Cerebellar nuclear complex (tissue), 1 donor: Measurements from ENCODE around the gene P2RY14.

Experiments
- DNase-seq, 2 experiments: peaks; one replicate each; lab custom pipeline; 2025; lab: John Stamatoyannopoulos, UW

The P2RY14 gene

DNA sequence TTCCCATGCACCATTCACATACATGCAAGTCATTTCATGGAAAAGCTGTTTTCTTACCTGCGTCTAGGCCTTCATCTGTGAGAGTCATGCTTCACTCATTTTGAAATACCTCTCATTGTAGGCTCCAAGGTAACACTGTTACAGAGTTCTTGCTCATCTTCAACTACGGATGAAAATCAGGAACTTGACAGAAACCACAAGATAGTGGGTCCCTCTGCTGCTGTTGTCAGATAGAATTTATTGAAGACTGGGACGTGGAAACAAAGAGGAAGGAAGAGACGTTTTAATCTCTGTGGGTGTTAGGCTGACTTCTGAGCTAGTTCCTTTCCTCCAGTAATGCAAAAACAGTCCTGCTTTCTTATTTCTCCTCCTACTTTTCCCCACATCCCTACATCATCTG lies at the start of gene P2RY14:
Gene P2RY14, minus strand, starts transcription at position 313 of the 400 bp plus-strand sequence. CDS start 64,226 bp downstream, outside the sequence.
- DNase-seq, result no peak

DNA sequence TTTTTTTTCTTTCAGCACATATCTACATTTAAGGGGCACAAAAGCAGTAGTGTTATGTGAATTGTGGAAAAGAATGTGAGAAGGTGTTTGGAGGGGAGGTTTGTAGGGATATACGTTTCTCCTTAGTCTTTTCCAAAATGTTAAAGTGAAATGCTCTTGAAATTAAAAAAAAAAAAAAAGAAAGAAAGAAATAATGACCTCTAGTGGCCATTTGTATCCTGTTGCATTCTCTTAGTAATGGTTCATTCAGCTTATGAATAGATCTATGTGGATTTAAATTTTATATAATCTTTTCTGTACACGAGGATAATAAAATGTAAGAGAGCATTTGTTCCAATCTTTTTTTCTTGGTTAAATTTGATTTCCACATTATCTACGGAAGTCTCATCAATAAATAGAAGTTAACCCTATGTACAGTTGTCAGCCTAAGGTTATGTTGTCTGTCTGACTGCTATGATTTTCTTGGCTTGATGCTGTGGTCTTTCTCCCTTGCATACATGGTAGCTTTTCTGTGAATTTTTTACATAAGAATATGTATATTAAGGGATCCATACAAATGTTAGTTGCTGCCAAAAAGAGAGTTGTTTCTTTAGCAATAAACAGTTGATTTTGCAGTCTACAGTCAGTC lies 49.3 kb upstream of the P2RY14 start:
- DNase-seq, result no peak

DNA sequence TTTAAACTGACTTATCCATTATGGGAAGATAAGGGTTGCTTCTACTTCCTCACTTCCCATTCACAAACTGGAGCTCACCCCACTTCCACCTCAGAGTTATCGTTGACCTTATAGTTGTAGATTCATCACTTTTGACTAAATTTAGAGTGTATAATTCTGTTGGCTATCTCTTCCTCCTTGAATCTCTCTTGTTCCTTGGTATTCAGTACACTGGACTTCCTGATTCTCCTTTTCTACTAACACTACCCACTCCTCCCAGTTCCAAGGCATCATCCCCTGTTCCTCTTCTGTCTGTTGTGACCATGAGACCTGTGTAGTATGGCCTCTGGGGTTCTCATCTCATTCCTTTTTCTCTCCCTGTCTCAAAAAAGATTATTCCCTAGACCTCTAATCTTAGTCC lies 44.2 kb upstream of the P2RY14 start:
- no peak for DNase-seq

DNA sequence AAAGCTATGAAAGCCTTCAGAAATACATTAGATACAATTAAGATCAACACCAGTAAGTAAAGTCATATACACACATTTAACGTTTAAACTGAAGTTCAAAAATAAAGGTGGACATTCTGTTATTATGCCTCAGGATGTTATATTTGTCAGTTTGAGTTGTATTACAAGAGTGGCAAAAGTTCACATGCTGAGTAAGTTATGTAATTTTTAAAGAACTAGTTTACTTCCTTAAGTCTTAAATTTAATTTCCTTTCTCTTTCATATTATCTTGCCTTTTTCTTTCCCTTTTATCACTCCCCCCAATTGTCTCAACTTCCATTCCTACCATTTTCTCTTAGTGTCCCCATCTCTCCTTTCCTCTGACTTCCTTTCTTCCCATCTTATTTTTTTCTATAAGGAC lies 43.2 kb upstream of the P2RY14 start:
- no peak for DNase-seq

DNA sequence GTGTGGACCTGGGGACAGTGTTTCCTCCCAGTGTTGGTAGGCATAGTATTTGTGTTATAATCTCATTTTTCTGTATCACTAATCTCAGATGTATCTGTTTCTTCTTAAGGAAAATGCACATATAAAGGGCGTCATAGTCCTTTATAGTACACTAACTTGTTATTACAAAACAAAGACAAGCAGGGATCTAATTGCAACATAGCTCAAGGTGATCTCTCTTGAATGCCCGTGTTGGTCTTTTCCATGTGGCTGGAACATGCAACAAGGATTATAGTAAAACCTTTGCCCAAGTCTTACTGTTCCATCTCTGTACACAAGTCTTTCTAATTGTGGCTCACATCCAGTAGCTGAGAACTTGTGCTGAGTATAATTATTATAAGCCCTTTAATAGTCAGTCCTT lies 41.8 kb upstream of the P2RY14 start:
- DNase-seq, result no peak

DNA sequence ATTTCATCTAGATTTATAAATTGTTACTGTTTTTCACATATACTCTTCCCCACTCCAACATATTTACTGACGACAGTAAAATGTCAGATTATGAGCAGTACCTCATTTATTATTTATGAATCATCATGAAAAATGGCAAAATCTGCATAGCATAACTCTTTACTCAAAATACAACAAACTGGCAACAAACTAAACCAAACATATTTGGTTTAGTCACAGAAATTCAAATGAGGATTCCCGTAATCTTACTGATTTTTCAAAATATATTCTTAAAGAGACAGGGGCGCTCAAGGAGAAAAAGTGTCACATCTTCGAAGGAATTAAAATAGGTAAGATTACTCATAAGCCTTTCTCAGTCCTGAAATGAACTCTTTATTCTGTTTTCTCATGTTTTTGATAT lies 41.3 kb upstream of the P2RY14 start:
- DNase-seq, result no peak

DNA sequence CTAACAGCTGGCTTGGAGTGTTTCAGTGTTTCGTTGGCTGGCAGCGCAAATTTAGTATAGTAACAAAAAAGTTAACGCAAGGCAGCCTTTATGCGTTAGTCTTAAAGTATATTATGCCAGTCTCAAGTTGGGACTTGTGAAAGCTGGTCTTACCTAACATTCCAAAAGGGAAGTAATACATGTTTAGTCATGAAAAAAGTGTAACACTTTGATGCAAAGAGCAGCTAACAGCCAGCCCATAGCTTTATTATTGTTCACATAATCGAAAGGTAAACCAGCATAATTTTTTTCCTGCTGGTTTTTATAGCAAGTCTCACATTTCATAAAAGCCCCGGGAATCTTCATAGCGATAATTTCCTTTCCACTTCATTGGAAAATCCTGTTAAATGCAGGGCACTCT lies 40.6 kb upstream of the P2RY14 start:
- no peak for DNase-seq

DNA sequence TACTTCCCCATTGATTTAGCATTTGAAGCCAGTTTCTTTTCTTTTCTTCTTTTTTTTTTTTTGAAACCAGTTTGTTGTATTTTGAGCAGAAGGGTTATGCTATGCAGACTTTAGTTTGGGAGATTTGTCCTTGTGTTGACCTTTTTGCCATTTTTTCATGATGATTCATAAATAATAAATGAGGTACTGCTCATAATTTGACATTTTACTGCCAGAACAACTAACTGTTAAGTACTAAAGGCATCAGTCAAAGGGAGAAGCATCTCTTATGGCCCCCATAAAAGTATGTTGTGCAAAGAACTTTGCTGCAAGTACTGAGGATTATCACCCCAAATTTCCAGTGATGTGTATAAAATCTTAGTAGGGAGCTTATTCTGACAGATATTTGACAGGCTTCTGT lies 40.0 kb upstream of the P2RY14 start:
- DNase-seq, result no peak

DNA sequence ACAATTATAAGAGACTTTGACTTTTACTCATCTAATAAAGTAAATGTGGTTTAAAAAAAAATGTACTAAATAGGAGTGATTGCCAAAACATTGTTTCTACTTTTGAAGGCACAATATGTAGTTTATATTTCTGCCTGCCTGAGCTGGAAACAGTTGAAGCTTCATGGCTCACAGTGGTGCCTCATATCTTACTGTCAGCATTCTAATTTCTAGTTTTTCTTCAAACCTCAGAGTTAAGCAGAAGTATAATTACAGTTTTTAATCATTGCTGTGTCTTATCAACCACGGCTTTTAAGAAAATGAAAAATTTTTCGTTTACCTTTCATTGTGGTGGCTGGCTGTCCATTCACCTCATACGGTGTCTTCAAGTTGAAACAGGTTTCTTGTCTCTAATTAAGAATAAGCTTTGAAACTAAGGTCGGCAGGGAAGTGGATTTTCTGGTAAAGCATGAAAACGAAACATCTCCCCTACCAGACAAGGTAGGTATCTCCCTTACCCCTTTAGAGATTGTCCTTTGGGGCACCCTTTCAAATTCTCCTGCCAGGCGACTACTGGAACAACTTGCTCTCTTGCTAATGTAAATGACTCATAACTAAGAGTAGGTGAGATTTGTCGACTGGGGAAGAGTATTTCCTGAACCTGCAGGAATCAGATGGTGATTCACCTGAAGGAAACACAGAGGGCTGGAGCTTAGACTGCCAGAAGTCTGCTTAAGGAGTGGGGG lies 38.1 kb upstream of the P2RY14 start, which contains the start of gene GPR87:
Gene GPR87, minus strand, starts transcription at position 554 of the 725 bp plus-strand sequence. CDS start 16,720 bp downstream, outside the sequence.
- no peak for DNase-seq

DNA sequence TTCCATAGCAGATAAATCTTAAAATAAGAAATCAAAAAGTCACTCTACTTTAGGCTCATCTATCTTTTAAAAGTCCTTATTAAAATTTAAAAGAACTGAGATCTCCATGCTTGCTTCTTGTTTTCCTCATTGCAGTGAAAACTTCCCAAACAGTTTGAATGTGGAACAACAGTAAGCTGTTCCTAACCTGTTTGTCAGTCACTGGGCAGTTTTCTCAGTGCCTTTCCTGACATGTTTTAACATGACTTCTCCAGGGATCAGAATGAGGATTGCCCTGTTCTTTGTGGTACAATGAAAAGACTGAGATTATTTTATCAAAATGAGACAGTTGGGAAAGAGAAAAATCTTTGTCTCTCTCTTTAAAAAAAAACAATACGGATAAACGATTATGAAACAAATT lies 37.5 kb upstream of the P2RY14 start:
- DNase-seq, result no peak

DNA sequence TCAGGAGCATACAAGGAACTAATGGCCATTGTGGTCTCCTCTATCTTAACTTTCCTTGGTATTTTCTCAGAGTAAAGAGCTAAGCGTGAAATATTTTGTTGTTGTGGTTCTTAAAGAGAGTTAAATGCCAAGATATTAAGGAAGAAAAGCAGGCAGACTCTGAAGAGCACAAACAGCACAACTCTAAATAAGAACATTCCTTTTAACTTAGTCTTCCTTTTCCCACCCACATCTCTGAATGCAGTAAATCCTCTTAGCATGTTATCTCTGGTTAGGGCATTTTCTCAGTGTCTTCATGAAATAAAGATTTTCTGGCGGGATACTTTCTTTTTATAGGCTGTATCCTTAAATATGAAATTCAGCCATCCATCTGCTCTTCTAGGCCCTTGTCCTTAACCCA lies 36.8 kb upstream of the P2RY14 start:
- DNase-seq, result no peak

DNA sequence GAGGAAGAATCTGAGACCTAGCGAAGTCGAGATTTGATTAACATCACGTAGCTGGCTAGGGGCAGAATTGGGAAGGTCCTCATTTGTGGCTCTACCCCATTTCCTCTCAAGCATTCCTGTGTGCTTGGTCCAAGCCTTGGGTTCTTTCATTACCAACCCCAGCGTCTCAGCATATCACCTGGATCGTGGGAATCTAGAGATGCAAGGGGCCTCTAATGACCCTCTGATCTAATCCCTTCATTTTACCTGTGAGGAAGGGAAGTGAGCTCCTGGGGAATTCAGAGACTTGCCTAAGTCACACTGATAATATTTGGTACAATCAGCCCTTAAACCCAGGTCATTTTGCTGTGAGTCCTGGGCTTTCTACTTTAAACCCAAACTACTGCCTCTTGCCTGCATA lies 36.3 kb upstream of the P2RY14 start:
- no peak for DNase-seq

DNA sequence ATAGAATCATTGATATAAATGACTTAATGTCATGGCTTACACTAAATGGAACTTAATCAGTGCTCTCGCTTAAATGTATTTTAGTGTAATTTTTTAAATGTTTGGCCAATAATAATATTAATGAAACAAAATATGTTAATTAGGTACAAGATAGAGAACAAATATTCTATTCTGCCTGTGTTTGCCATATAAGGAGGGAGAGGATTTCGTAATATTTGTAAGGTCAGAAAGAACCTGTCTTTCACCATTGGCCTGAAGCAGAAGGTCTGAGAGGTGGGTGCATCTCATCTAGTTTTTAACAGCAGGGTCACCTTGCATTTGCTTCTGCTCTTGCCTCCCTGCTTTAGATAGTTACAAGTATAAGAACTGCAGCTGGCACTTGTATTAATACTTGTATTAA lies 35.8 kb upstream of the P2RY14 start:
- DNase-seq, result no peak

DNA sequence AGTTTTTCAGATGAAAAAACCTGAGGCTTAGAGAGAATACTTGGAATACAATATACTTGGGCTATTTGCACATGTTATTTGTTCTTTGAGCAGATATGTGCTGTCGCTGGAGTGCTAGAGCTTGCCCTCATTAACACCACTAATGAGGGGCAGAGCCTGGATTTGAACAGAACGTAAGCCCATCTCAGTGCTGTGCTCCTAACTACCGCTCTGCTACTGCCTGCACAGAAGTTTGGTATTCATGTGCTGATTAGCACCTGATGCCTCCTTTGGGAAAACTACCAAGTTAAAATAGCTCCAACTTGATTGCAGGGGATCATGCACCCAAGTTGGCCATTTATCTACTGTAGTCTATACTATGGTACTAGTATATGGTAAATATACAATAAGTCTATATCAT lies 34.6 kb upstream of the P2RY14 start:
- no peak for DNase-seq

DNA sequence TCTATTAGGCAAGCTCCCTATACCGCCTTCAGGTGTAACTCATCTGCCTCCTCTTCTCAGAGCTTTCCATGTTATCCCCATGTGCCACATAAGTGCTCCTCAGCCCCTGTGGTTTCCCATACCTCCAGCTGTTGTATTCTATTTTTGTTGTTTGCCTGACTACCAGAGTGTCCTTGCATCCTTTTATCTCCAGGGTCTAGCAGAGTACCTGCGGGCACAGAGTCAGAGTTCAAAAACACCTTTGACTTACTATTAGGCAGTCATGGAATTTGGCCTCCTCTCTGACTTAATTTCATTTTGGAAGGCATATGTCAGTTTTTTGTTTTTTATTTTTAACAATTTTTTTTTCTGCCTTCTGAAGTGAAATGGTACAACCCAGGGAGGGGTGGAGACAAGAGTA lies 31.2 kb upstream of the P2RY14 start:
- no peak for DNase-seq

DNA sequence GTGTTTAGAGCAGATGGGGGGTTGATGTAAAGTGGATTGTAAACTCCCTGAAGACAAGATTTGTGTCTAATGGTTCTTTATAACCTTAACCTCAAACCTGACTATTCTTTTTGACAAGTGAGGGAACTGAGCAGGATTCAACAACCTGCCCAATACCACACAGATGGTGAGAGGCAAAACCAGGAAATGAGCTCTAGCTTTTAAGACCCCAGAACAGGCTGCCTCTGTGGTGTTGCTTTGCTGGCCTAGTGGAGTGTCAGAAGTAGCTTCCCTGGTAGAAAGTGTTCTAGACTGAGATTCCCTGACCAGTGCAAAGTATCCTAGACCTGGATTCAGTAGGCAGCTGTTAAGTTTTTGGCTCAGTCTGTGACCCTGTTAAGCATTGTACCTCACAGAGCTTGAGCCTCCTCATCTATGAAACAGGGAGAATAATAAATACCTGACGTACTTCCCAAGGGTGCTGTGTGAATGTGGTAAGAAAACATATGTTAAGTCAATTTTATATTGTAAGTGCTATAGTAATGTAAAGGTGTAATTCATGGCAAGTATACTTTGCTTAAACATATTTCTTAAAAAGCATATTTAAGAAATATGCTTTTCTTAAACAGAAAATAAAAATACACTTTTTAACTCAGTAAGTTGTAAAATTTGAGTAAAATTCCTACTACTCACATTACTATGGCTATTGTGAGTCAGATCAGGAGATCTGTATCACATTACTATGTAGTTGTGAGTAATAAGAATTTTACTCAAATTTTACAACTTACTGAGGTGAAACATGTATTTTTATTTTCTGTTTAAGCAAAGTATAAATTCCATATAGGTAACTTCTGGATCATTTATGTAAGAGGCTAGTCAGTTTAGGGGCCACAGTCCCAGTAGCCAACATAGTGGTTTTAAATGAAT lies 29.5 kb upstream of the P2RY14 start:
- no peak for DNase-seq

DNA sequence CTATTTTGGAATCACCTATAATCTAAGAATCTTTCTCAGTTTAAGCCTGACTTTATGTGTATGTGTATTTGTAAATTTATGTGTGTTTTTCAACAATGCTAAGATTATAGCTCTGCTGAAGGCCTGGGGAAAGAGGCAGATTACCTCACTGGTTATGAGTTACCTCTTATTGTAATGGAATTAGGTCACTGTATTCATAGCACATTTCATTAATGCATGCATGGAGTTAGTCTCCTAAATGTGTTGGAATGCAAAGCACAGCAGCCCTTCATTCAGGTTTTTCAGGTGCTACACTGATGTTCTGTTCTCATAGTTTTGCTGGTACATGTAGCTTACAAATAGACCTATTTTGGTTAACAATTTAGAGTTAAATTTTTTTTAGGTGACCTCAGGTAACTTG lies 28.8 kb upstream of the P2RY14 start:
- DNase-seq, result no peak

DNA sequence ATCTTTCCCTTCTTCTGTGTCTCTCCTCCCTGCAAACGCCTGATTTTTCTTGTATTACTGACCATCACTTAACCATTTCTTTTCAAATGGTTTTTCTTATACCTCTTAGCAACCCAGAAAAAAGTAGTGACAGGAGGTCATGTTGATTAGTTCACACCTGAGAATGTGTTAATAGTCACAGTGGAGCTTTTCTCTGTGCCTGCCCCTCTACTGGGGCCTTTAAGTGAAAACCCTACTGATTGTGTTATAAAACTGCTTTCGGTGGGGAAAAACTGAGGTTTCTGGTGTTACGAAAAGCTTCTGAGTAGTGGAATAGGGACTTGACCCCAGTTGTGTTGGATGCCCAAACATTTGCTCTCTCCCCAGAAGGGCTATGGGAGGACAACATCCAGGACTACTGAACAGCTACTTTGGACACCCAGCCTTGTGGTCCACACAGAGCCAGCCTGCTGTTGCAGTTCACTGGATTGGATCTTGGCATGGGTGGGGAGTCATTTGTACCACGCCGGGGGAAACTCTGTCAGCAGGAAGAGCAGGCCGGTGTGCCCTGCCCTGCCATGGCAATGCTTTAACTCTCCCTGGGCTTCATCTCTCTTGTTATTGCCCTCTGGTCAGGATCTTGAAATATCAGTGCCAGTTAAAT lies 27.9 kb upstream of the P2RY14 start:
- DNase-seq, result no peak

DNA sequence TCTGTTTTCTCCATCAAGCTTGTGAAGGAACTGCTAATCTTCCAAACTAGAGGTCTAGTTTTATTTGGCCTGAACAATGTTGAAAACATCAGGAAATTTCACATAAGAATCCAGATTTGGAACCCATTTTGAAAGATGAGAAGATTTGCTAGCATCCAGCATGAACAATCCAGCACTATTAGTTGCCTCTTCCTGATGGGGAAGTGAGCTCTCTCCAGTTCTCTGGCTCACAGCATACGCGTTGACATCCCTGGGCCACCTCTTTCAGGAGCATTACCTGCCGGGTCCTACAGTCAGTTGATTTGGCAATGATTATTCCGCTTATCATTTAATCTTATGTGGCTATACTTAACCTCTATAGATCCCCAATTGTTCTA lies 27.4 kb upstream of the P2RY14 start:
- DNase-seq, result no peak

DNA sequence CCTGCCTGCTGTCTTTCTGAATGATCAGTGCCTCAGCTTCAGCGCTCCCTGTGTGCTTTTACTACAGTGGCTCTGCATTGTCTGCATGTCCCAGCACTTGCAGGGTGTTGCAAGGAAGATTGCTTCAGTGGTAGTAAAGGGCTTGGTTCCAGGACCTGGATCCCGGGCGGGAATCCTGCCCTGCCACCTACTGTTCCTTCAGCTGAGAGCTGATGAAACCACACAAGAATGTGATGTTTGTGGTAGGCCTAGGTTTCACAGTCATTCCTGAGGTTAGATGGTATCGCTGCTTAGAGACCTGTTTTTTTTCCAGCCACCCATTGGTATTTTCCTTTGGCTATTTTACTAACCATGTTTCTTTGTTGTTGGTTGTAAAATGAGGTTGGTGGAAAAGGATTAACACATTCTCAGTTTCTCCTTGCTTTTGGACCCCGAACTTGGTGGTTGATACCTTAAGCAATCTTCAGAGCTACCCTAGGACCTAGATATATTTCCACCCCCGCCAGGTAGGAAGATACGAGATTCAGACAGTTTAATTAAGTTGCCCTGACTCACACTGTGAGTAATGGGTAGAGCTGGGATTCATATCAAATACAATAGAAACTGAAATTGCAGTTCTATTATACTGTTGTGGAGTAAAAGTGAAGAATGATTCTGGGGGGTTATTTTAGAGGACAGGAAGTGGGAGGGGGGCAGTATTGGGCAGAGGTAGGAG lies 26.9 kb upstream of the P2RY14 start:
- DNase-seq, result no peak

DNA sequence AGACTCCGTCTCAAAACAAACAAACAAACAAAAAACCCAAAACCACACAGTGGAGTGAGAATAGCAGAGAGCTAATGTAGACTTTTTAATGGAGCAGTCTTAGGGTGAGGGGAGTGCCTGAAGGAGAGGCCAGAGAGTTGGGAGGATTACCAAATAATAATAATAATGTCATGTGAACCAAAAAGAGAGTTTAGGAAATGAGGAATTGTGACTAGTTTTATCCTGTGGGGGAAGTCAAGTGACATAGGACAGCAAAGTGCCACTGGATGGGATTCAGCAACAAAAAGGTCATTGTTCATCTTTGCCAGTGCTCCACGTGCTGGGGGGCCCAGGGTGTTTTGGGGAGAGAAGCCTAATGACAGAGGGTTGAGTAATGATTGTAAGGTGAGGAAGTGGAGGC lies 25.4 kb upstream of the P2RY14 start:
- DNase-seq, result no peak

DNA sequence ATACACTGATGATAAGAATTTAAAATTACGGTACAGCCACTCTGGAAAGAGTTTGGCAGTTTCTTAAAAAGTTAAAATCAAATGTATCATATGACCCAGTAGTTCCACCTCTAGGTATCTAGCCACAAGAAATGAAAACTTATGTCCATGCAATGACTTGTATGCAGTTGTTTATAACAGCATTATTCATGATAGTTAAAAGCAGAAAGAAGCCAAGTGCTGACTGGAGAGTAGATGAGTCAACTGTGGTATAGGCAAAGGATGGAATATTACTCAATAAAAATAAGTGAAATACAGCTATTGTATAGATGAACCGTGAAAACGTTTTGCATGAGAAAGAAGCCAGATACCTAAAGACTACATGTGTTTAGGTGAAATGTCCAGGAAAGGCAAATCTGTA lies 23.4 kb upstream of the P2RY14 start:
- no peak for DNase-seq
